Measurements from ENCODE around the gene KMO. TPM values are rescaled to one million over a fixed set of nuclear protein-coding genes. Genes with fewer than 3 reads are reported as not detected.

Gene KMO
- total and polyA plus RNA-seq, 2 donors (not counting 3 experiments of a cell fraction or from before 2014, with no cell fraction given), result not detected

DNA sequence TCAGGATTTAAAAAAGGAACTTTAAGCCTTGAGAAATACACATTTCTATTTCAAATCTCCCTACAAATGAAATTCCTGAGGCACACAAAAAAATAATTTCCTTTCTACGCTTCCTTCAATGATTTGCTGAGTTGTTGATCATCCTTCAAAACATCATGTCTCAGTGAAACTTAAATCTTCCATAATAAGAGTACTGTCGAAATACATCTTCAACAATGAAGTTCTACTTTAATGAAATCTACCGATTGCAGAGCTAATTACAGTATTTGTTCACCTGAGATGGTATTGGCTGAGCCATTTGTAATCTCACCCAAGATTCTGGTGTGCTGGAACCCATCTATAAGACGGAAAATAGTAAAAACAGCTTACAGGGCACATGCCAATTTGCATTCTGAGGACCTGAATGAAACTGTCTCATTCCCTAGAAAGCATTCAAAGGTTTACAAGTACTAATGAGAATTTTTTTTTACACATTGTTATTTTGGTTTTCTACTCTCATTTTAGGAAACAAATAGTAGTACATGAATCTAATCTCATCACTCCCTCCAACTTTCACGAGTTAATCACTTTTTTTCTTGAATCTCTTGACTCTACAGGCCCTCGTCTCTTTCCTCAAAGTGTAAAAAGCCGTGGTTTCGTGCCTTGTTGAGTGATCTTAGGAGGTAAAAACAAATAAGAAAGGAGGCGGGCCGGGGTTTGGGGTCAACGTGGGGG lies 106.9 kb downstream of the KMO start:
- peak overlapping the region; percentile 8 for H2AFZ ChIP-seq (ENCODE audit: low read depth, low read length)
- peak overlapping the region; percentile 49 to 90 (median 57) for H3K4me3 ChIP-seq (replicated peaks in 1 of 3; ENCODE audit: insufficient read depth in 1 of 3, low read depth in 1 of 3, low read length in 3 of 3)
- CTCF ChIA-PET, result interaction anchor here (1.2 to 3.0 kb wide), 2 partner anchors 12 to 28 kb away, joined by 8 to 15 read pairs; no protein-coding TSS in a partner anchor
- intact Hi-C loops (cut with micrococcal nuclease), result loop anchor here (10.0 kb wide), 1 partner anchor 284 kb away; the partner anchor contains the start of gene RGS7
- FAIRE-seq (no peak), DNase-seq (ENCODE audit: low read depth, low spot score) (peak; percentile 45)
- TSS peak; percentile 47 for BruUV-seq (replicated peaks)
- peak overlapping the region; percentile 62 for H3K9ac ChIP-seq (replicated peaks; ENCODE audit: extremely low read depth, insufficient read depth, low read length)
- H3K9me3 ChIP-seq (replicated peaks; ENCODE audit: control insufficient read depth, insufficient read depth, low read length), result no peaks in the 10 kb centered on the region
- peaks cover 33% of the 10 kb centered on the region for H3K4me1 ChIP-seq (ENCODE audit: control insufficient read depth, extremely low read depth, insufficient read depth, low read length)
- dilution Hi-C loops (cut with MboI; ENCODE audit: extremely low pct_ligation_motif_present, low sequenced_read_pairs), result no loop called here
- H4K20me1 ChIP-seq (replicated peaks; ENCODE audit: control insufficient read depth, extremely low read depth, insufficient read depth, low read length), result no peaks in the 10 kb centered on the region
- POLR2A ChIA-PET, result no interaction called here
- H3K36me3 ChIP-seq (ENCODE audit: control insufficient read depth in 2 of 2, extremely low read depth in 1 of 2, insufficient read depth in 2 of 2, low read length in 2 of 2), result peaks cover 2% of the 10 kb centered on the region in 2 experiments
- TF ChIP-seq POLR2AphosphoS5 (IDR thresholded peaks at IDR 0.05; ENCODE audit: insufficient read depth, low read depth, low read length) (no peak), MYC (IDR thresholded peaks at IDR 0.05; ENCODE audit: low read depth, low read length) (no peak), JUN (IDR thresholded peaks at IDR 0.05; ENCODE audit: borderline replicate concordance, insufficient read depth, insufficient read length, low read depth) (no peak), GATA2 (IDR thresholded peaks at IDR 0.05; ENCODE audit: insufficient read depth, insufficient read length, low read depth, low read length) (no peak), POLR2A (IDR thresholded peaks at IDR 0.05; ENCODE audit: low read depth, low read length) (no peak)
- TF ChIP-seq, protein P1, sequence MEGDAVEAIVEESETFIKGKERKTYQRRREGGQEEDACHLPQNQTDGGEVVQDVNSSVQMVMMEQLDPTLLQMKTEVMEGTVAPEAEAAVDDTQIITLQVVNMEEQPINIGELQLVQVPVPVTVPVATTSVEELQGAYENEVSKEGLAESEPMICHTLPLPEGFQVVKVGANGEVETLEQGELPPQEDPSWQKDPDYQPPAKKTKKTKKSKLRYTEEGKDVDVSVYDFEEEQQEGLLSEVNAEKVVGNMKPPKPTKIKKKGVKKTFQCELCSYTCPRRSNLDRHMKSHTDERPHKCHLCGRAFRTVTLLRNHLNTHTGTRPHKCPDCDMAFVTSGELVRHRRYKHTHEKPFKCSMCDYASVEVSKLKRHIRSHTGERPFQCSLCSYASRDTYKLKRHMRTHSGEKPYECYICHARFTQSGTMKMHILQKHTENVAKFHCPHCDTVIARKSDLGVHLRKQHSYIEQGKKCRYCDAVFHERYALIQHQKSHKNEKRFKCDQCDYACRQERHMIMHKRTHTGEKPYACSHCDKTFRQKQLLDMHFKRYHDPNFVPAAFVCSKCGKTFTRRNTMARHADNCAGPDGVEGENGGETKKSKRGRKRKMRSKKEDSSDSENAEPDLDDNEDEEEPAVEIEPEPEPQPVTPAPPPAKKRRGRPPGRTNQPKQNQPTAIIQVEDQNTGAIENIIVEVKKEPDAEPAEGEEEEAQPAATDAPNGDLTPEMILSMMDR (IDR thresholded peaks at IDR 0.05; ENCODE audit: extremely low read depth in 1 of 2, insufficient read depth in 1 of 2, low read depth in 1 of 2, low read length in 2 of 2), result no peak
- TF ChIP-seq, protein P2, sequence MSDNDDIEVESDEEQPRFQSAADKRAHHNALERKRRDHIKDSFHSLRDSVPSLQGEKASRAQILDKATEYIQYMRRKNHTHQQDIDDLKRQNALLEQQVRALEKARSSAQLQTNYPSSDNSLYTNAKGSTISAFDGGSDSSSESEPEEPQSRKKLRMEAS (IDR thresholded peaks at IDR 0.05; ENCODE audit: insufficient read depth, insufficient read length), result no peak
- peak overlapping the region; percentile 77 for H3K4me2 ChIP-seq (ENCODE audit: insufficient read depth, low read length)
- H3K27me3 ChIP-seq (ENCODE audit: control insufficient read depth in 2 of 2, insufficient read depth in 2 of 2, low read length in 2 of 2), result no peaks in the 10 kb centered on the region
- H3K9me1 ChIP-seq (replicated peaks; ENCODE audit: control insufficient read depth, extremely low read depth, insufficient read depth, low read length), result no peaks in the 10 kb centered on the region
- H3K79me2 ChIP-seq (ENCODE audit: control insufficient read depth, insufficient read depth, low read length), result peaks cover 50% of the 10 kb centered on the region
- peak overlapping the region; percentile 32 for H3K27ac ChIP-seq (ENCODE audit: insufficient read depth, low read depth, low read length)

Data from endothelial cell of umbilical vein (primary cell).